GM12801 (cell line): ENCODE data around the gene AGO4.

Experiments used
- TF ChIP-seq, protein P1 (sequence below): IDR thresholded peaks from one replicate; pipeline ENCODE4 v1.5.1; 2011; ENCODE audit warnings: control low read depth; ENCODE audit not compliant: insufficient read length; ENCODE audit errors: extremely low read depth

The AGO4 gene

GRCh38 chr1:35809114-35810095 lies 1.6 kb downstream of the AGO4 start:
- TF ChIP-seq, protein P1, sequence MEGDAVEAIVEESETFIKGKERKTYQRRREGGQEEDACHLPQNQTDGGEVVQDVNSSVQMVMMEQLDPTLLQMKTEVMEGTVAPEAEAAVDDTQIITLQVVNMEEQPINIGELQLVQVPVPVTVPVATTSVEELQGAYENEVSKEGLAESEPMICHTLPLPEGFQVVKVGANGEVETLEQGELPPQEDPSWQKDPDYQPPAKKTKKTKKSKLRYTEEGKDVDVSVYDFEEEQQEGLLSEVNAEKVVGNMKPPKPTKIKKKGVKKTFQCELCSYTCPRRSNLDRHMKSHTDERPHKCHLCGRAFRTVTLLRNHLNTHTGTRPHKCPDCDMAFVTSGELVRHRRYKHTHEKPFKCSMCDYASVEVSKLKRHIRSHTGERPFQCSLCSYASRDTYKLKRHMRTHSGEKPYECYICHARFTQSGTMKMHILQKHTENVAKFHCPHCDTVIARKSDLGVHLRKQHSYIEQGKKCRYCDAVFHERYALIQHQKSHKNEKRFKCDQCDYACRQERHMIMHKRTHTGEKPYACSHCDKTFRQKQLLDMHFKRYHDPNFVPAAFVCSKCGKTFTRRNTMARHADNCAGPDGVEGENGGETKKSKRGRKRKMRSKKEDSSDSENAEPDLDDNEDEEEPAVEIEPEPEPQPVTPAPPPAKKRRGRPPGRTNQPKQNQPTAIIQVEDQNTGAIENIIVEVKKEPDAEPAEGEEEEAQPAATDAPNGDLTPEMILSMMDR = no peak

- TF ChIP-seq, protein P1 = no peak
These were observed 2.5 kb downstream of the AGO4 start for GRCh38 chr1:35810096-35810881.

GRCh38 chr1:35825255-35825654 lies 17.4 kb downstream of the AGO4 start:
- TF ChIP-seq, protein P1 = no peak

GRCh38 chr1:35832276-35832905 lies 24.6 kb downstream of the AGO4 start:
- TF ChIP-seq, protein P1 = no peak

- TF ChIP-seq, protein P1 = no peak
These were observed 25.6 kb downstream of the AGO4 start for GRCh38 chr1:35833395-35833794.

DNA sequence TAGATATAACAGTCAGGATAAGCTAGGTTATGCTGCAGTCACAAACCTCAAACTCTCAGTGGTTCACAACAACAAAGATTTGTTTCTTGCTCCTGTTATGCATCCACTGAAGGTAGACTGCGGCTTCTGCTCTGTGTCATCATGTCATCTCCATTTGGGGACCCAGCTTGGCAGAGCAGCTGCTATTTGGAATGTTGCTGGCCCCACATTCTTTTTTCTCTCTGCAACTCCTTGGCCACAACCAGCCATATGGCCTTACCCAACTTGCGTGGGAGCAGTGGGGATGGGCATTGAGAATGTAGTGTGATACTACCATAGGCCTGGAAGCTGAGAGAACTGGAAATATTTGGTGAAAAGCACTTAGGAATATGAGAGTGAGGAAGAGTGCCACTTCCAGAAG lies 26.4 kb downstream of the AGO4 start:
- TF ChIP-seq, protein P1 = no peak

- TF ChIP-seq, protein P1 = no peak
These were observed 27.6 kb downstream of the AGO4 start for GRCh38 chr1:35835398-35835797.
